ENCODE measurements around the gene ITK.
"Not testable (repeated sequence)": the region's sequence is repeated elsewhere in the genome, so short reads cannot be mapped to it uniquely, and the experiment has no call there.

The ITK gene

GRCh38 chr5:157222506-157223230 lies 42.0 kb downstream of the ITK start:
- WGBS, 2 experiments (ENCODE audit: insufficient coverage in 2 of 2): 91 to 94% methylated on average over 5 to 8 of the region's 10 CpGs
- no peaks in the 10 kb centered on the region for H3K9me3 ChIP-seq (ENCODE audit: control insufficient read depth, low read length)
- no peak overlapping the region for H3K27ac ChIP-seq (ENCODE audit: low read depth, low read length, severe bottlenecking)
- peaks cover 2% of the 10 kb centered on the region for H3K4me1 ChIP-seq (ENCODE audit: control insufficient read depth, insufficient read depth, low read length, poor library complexity, severe bottlenecking)
- H3K36me3 ChIP-seq (ENCODE audit: control insufficient read depth, insufficient read depth, low read length): no peaks in the 10 kb centered on the region
- H3K4me3 ChIP-seq (ENCODE audit: extremely low read depth, insufficient read depth, low read length, poor library complexity, severe bottlenecking): no peak overlapping the region

GRCh38 chr5:157225469-157226422 lies 45.1 kb downstream of the ITK start:
- Histone ChIP-seq H3K4me1 (ENCODE audit: control insufficient read depth, insufficient read depth, low read length, poor library complexity, severe bottlenecking) (no peaks in the 10 kb centered on the region), H3K9me3 (ENCODE audit: control insufficient read depth, low read length) (no peaks in the 10 kb centered on the region)
- WGBS, 2 experiments (ENCODE audit: insufficient coverage in 2 of 2): 85 to 87% methylated on average over 2 to 3 of the region's 6 CpGs

GRCh38 chr5:157230610-157231009 lies 50.0 kb downstream of the ITK start:
- no peak overlapping the region for H3K27ac ChIP-seq (ENCODE audit: low read depth, low read length, severe bottlenecking)
- no peaks in the 10 kb centered on the region for H3K36me3 ChIP-seq (ENCODE audit: control insufficient read depth, insufficient read depth, low read length)
- H3K9me3 ChIP-seq (ENCODE audit: control insufficient read depth, low read length): no peaks in the 10 kb centered on the region
- H3K4me3 ChIP-seq (ENCODE audit: extremely low read depth, insufficient read depth, low read length, poor library complexity, severe bottlenecking): no peak overlapping the region
- no peaks in the 10 kb centered on the region for H3K4me1 ChIP-seq (ENCODE audit: control insufficient read depth, insufficient read depth, low read length, poor library complexity, severe bottlenecking)

More at GRCh38 chr5:157225469-157226422, 45.1 kb downstream of the ITK start:
- Histone ChIP-seq H3K27ac (ENCODE audit: low read depth, low read length, severe bottlenecking) (no peak overlapping the region), H3K4me3 (ENCODE audit: extremely low read depth, insufficient read depth, low read length, poor library complexity, severe bottlenecking) (no peak overlapping the region), H3K36me3 (ENCODE audit: control insufficient read depth, insufficient read depth, low read length) (no peaks in the 10 kb centered on the region)

DNA sequence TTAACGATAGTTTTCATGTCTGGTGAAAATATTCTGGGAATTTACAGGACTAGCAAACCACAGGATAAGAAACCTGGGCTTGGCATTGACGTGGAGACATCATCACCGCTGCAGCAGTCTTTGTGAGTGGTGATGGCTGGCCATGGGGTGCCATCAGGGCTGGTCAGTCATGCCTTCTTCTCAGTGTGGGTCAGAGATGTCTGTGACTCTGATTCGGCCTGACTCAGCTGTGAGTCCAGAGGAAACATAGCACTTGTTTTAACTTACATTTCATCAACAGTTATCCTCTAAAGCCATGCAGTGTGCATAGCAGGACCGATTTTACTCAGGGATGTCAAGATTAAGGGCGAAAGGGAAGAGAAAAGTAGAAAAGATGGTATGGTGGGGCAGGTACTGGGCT lies 52.1 kb downstream of the ITK start:
- Histone ChIP-seq H3K4me3 (ENCODE audit: extremely low read depth, insufficient read depth, low read length, poor library complexity, severe bottlenecking) (no peak overlapping the region), H3K36me3 (ENCODE audit: control insufficient read depth, insufficient read depth, low read length) (no peaks in the 10 kb centered on the region), H3K9me3 (ENCODE audit: control insufficient read depth, low read length) (no peaks in the 10 kb centered on the region), H3K27ac (ENCODE audit: low read depth, low read length, severe bottlenecking) (no peak overlapping the region), H3K4me1 (ENCODE audit: control insufficient read depth, insufficient read depth, low read length, poor library complexity, severe bottlenecking) (no peaks in the 10 kb centered on the region)
- 84 to 88% methylated on average over 4 to 5 of the region's 6 CpGs for WGBS, 2 experiments (ENCODE audit: insufficient coverage in 2 of 2)

- H3K27ac ChIP-seq (ENCODE audit: low read depth, low read length, severe bottlenecking): no peak overlapping the region
- no peaks in the 10 kb centered on the region for H3K4me1 ChIP-seq (ENCODE audit: control insufficient read depth, insufficient read depth, low read length, poor library complexity, severe bottlenecking)
- no peaks in the 10 kb centered on the region for H3K9me3 ChIP-seq (ENCODE audit: control insufficient read depth, low read length)
- no peak overlapping the region for H3K4me3 ChIP-seq (ENCODE audit: extremely low read depth, insufficient read depth, low read length, poor library complexity, severe bottlenecking)
- H3K36me3 ChIP-seq (ENCODE audit: control insufficient read depth, insufficient read depth, low read length): no peaks in the 10 kb centered on the region
- WGBS, 2 experiments (ENCODE audit: insufficient coverage in 2 of 2): no CpG with 5 or more reads among the region's 3 CpGs
Observed at GRCh38 chr5:157233515-157233914, 52.9 kb downstream of the ITK start.

DNA sequence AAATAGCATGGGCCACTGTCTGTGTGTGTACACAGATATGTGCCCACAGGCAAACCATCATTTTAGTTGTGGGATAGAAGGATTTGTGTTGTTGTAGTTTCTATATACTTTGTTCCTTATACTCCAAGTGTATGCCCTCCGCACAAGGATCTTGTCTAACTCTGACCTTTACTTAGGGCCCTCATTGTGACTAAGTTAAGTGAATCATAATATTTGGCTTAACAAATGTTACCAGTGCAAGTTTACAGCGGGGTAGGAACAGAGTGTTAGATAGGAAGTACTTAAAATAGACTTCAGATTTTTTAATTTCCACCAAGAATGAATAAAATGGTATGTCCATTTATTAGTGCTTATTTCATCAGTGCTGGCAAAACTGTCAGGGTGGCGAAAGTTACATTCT lies 55.8 kb downstream of the ITK start:
- Histone ChIP-seq H3K4me3 (ENCODE audit: extremely low read depth, insufficient read depth, low read length, poor library complexity, severe bottlenecking) (no peak overlapping the region), H3K9me3 (ENCODE audit: control insufficient read depth, low read length) (no peaks in the 10 kb centered on the region), H3K4me1 (ENCODE audit: control insufficient read depth, insufficient read depth, low read length, poor library complexity, severe bottlenecking) (no peaks in the 10 kb centered on the region), H3K27ac (ENCODE audit: low read depth, low read length, severe bottlenecking) (no peak overlapping the region), H3K36me3 (ENCODE audit: control insufficient read depth, insufficient read depth, low read length) (no peaks in the 10 kb centered on the region)
- no CpG with 5 or more reads among the region's 3 CpGs for WGBS, 2 experiments (ENCODE audit: insufficient coverage in 2 of 2)

DNA sequence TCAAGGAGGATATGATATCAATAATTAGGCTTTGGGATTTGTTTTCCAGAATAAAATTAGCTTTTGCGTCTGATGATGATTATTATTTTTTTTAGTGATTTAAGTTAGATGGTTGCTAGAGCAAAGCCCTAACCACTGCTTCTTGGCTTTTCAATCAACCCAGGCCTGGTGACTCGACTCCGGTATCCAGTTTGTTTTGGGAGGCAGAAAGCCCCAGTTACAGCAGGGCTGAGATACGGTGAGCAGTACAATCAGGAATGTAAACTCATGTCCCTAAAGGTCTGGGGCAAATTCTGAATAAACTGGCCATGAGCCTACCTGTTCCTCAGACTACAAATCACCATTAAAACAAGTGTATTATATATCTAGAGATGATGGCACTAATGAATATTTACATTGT lies 60.8 kb downstream of the ITK start:
- peaks cover 8% of the 10 kb centered on the region for H3K4me1 ChIP-seq (ENCODE audit: control insufficient read depth, insufficient read depth, low read length, poor library complexity, severe bottlenecking)
- H3K27ac ChIP-seq (ENCODE audit: low read depth, low read length, severe bottlenecking): no peak overlapping the region
- no peaks in the 10 kb centered on the region for H3K36me3 ChIP-seq (ENCODE audit: control insufficient read depth, insufficient read depth, low read length)
- WGBS, 2 experiments (ENCODE audit: insufficient coverage in 2 of 2): 75% methylated on average over 1 of the region's 4 CpGs; no CpG with 5 or more reads in 1 of the 2 experiments
- no peak overlapping the region for H3K4me3 ChIP-seq (ENCODE audit: extremely low read depth, insufficient read depth, low read length, poor library complexity, severe bottlenecking)
- H3K9me3 ChIP-seq (ENCODE audit: control insufficient read depth, low read length): no peaks in the 10 kb centered on the region

DNA sequence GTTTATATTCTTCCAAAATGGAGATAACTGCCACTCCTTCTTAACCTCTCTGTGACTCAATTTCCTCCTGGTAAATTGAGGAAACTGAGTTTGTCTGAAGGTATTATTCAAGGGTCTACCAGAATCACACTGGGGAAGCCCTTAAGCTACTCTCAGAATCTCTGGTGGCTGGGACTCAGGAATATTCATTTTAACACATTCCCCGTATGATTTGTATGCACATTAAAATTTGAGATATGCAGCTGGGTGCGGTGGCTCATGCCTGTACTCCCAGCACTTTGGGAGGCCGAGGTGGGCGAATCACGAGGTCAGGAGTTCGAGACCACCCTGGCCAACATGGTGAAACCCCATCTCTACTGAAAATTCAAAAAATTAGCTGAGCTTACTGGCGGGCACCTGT lies 64.1 kb downstream of the ITK start:
- 93 to 100% methylated on average over 3 of the region's 7 CpGs for WGBS, 2 experiments (ENCODE audit: insufficient coverage in 2 of 2)
- H3K4me3 ChIP-seq (ENCODE audit: extremely low read depth, insufficient read depth, low read length, poor library complexity, severe bottlenecking); H3K9me3 ChIP-seq (ENCODE audit: control insufficient read depth, low read length); H3K4me1 ChIP-seq (ENCODE audit: control insufficient read depth, insufficient read depth, low read length, poor library complexity, severe bottlenecking); H3K36me3 ChIP-seq (ENCODE audit: control insufficient read depth, insufficient read depth, low read length); H3K27ac ChIP-seq (ENCODE audit: low read depth, low read length, severe bottlenecking): not testable (repeated sequence)

- peak overlapping the region; percentile 20 for H3K27ac ChIP-seq (ENCODE audit: low read depth, low read length, severe bottlenecking)
- peaks cover 8% of the 10 kb centered on the region for H3K4me1 ChIP-seq (ENCODE audit: control insufficient read depth, insufficient read depth, low read length, poor library complexity, severe bottlenecking)
- no peaks in the 10 kb centered on the region for H3K36me3 ChIP-seq (ENCODE audit: control insufficient read depth, insufficient read depth, low read length)
- H3K9me3 ChIP-seq (ENCODE audit: control insufficient read depth, low read length): no peaks in the 10 kb centered on the region
- WGBS, 2 experiments (ENCODE audit: insufficient coverage in 2 of 2): 41 to 58% methylated on average over 2 to 3 of the region's 4 CpGs
- H3K4me3 ChIP-seq (ENCODE audit: extremely low read depth, insufficient read depth, low read length, poor library complexity, severe bottlenecking): no peak overlapping the region
Observed at GRCh38 chr5:157245476-157245875, 64.8 kb downstream of the ITK start.

DNA sequence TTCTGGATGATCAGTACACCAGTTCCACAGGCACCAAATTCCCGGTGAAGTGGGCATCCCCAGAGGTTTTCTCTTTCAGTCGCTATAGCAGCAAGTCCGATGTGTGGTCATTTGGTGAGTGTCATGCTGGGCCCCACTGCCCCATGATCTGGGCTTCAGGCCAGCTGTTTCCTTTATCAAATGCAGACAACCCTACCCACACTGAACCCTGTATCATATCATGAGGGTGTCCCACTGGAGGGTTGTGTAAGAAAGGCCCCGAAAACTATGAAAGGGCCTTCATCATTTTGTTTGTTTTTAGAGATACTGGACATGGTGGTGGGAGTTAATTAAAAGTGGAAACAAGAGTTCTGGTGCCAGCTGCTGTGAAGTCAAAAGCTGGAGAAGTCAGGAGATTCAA lies 65.2 kb downstream of the ITK start:
- peak overlapping the region; percentile 20 for H3K27ac ChIP-seq (ENCODE audit: low read depth, low read length, severe bottlenecking)
- H3K4me3 ChIP-seq (ENCODE audit: extremely low read depth, insufficient read depth, low read length, poor library complexity, severe bottlenecking): no peak overlapping the region
- no peaks in the 10 kb centered on the region for H3K9me3 ChIP-seq (ENCODE audit: control insufficient read depth, low read length)
- H3K36me3 ChIP-seq (ENCODE audit: control insufficient read depth, insufficient read depth, low read length): no peaks in the 10 kb centered on the region
- 53 to 74% methylated on average over 3 to 4 of the region's 4 CpGs for WGBS, 2 experiments (ENCODE audit: insufficient coverage in 2 of 2)
- H3K4me1 ChIP-seq (ENCODE audit: control insufficient read depth, insufficient read depth, low read length, poor library complexity, severe bottlenecking): peaks cover 8% of the 10 kb centered on the region

DNA sequence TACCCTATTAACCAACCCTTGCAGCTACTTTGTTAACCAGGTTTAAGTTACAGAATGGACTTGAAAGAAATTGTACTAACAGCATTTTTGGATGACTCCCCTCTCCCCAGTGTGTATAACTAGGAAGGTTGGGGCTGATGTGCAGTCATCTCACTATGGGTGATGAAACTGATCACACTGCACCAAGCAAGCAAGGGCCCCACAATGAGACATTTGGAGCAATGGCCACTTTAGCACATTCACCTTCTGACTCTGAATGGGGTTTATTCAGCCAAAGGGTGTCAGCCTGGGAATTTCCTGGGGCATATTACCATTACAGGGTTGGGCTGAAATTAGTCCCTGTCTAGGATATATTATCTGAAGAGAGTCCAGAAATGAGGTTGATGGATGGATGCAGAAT lies 66.6 kb downstream of the ITK start:
- Histone ChIP-seq H3K27ac (ENCODE audit: low read depth, low read length, severe bottlenecking) (no peak overlapping the region), H3K4me1 (ENCODE audit: control insufficient read depth, insufficient read depth, low read length, poor library complexity, severe bottlenecking) (peaks cover 8% of the 10 kb centered on the region), H3K9me3 (ENCODE audit: control insufficient read depth, low read length) (no peaks in the 10 kb centered on the region), H3K4me3 (ENCODE audit: extremely low read depth, insufficient read depth, low read length, poor library complexity, severe bottlenecking) (no peak overlapping the region), H3K36me3 (ENCODE audit: control insufficient read depth, insufficient read depth, low read length) (no peaks in the 10 kb centered on the region)

Data from mesodermal cell (in vitro differentiated cells).